GM12892 (cell line): Measurements from ENCODE around the gene IL22RA1.

Experiments used
- DNase-seq: peaks from one replicate; pipeline ENCODE4 v3.0.0; 2011; ENCODE audit not compliant: insufficient read length
- FAIRE-seq: peaks from 2 replicates; lab custom pipeline; 2011; peaks lifted over from hg19 to GRCh38; lab: Jason Lieb, UNC
- POLR2A ChIP-seq: IDR thresholded peaks from 2 replicates; pipeline ENCODE4 v1.6.1; 2011; ENCODE audit warnings: low read depth, low read length, control low read depth
- POLR2AphosphoS5 ChIP-seq: IDR thresholded peaks from 2 replicates; pipeline ENCODE4 v1.6.1; 2011; ENCODE audit warnings: low read depth, low read length, control low read depth
- TAF1 ChIP-seq: IDR thresholded peaks from 2 replicates; pipeline ENCODE4 v1.6.1; 2011; ENCODE audit warnings: low read depth, mild to moderate bottlenecking, control low read depth, low read length, borderline replicate concordance

IL22RA1 gene

GRCh38 chr1:24118410-24119242 lies 24.3 kb downstream of the IL22RA1 start:
- FAIRE-seq (no peak), DNase-seq (no peak)
- TF ChIP-seq POLR2AphosphoS5 (no peak), POLR2A (no peak), TAF1 (no peak)

GRCh38 chr1:24117722-24118409 lies 25.1 kb downstream of the IL22RA1 start:
- DNase-seq (no peak), FAIRE-seq (no peak)
- no peak for TF ChIP-seq POLR2AphosphoS5
- TF ChIP-seq POLR2A = no peak
- no peak for TF ChIP-seq TAF1

DNA sequence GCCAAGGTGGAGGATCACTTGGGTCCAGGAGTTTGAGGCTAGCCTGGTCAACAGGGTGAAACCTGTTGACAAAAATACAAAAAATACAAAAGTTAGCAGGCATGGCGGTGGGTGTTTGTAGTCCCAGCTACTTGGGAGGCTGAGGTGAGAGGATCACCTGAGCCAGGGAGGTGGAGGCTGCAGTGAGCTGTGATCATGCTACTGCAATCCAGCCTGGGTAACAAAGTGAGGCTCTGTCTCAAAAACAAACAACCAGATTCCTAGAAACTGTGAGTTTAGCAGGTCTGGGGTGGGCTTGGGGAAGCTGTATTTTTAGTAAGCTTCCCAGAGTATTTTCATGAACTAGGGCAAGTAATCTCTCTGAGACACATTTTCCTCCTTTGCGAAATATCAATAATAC lies 25.8 kb downstream of the IL22RA1 start:
- DNase-seq = no peak
- no peak for TF ChIP-seq POLR2AphosphoS5
- TF ChIP-seq POLR2A = no peak
- no peak for TF ChIP-seq TAF1
- no peak for FAIRE-seq

GRCh38 chr1:24114753-24115152 lies 28.2 kb downstream of the IL22RA1 start:
- DNase-seq (no peak), FAIRE-seq (no peak)
- TF ChIP-seq TAF1 (no peak), POLR2AphosphoS5 (no peak), POLR2A (no peak)

- no peak for FAIRE-seq
- TF ChIP-seq POLR2A = no peak
- no peak for TF ChIP-seq POLR2AphosphoS5
- no peak for TF ChIP-seq TAF1
- no peak for DNase-seq
Measured at GRCh38 chr1:24113641-24114033, 29.3 kb downstream of the IL22RA1 start.

DNA sequence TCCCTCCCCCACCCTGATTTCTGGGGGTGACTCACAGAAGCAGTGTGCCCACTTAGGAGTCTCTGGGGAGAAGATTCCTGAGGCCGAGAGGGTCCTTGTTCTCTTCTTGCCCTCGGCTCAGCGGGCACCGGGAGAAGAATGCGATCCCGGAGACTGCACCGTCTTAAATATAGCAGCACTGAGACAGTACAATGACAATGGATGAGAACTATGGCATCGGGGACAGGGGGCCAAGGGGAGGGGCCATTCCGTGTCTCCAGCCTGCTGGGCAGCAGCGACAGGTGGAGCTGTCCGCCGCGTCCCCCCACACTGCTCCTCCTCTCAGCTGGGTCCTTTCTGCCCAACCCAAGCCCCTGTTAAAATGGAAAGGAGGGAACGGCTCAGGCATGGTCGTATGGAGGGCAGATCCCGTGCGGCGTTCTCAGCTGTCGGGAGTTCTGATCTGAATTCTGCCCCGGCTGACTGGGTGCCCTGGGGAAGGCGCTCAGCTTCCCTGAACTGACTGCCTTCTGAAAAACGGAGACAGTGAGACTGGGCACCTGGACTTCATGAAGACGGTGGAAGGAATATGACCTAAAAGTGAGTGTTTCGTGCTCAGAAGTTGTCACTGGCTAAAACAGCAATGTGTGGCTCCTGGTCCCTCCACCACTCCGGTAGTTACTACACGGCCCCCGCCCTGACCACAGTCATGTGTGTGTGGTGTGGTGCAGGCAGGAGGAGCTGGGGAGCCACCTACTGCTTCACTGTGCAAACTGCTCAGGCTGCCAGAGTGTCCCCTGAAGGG lies 30.8 kb downstream of the IL22RA1 start, which contains the start of gene MYOM3:
Gene MYOM3 (minus strand): TSS at position 140 of the 784 bp plus-strand sequence. CDS start 3,499 bp downstream, outside the sequence.
- TF ChIP-seq POLR2AphosphoS5 = no peak
- no peak for TF ChIP-seq POLR2A
- no peak for TF ChIP-seq TAF1
- peak; percentile 74 for FAIRE-seq
- peak; percentile 48 for DNase-seq

- FAIRE-seq (no peak), DNase-seq (no peak)
- TF ChIP-seq TAF1 (no peak), POLR2AphosphoS5 (no peak), POLR2A (no peak)
Measured at GRCh38 chr1:24111262-24111995, 31.5 kb downstream of the IL22RA1 start.

DNA sequence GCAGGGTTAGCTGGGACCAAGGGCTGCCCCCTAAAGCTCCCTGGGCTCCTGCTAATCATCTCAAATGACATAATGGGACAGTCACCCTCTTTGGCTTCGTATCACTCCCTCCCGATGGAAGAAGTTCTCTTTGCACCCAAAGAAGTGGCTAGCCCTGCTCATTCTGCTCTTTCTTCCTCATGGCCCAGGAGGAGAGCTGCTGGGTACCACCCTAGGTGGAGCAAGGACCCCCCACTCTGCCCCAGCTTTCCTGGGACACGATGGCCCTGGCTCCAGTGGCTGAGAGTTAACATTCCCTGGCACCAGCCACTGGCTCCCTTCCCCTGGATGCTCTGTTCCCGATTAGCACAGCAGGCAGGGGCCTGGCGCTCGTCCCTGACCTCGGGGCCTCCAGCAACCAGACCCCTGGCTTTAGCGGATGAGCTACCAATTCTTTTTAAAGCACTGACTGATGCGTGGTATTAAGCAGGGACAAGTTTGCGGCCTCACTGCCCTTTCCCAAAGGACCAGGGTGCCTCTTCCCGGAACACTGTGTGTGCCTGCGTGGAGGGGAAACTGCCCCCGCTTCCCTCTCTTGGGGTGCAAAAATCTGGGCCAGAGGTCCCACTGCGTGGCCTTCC lies 32.2 kb downstream of the IL22RA1 start:
- no peak for FAIRE-seq
- DNase-seq = no peak
- TF ChIP-seq POLR2A (no peak), TAF1 (no peak), POLR2AphosphoS5 (no peak)

GRCh38 chr1:24109686-24110475 lies 33.1 kb downstream of the IL22RA1 start:
- no peak for FAIRE-seq

DNA sequence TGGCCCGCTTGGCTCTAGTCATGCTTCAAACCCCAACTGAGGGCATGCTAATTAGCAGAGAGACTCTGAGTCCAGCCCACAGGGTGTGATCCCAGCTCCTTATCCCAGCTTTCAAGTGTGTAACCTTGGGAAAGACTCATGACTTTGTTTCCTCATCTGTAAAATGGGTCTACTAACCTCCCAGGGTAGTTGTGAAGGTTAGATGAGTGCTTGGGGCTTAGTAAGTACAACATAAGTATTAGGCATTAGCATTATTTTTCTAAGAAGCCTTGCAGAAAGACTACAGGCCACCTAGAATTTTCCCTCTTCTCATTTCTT lies 33.8 kb downstream of the IL22RA1 start:
- no peak for FAIRE-seq
- no peak for TF ChIP-seq TAF1
- no peak for TF ChIP-seq POLR2AphosphoS5
- no peak for TF ChIP-seq POLR2A
- DNase-seq = no peak

More at GRCh38 chr1:24109686-24110475, 33.1 kb downstream of the IL22RA1 start:
- TF ChIP-seq TAF1 = no peak
- TF ChIP-seq POLR2A = no peak
- DNase-seq = no peak
